ENCODE measurements around the gene LRRN2. TPM values are rescaled to one million over a fixed set of nuclear protein-coding genes. Genes with fewer than 3 reads are reported as not detected.

LRRN2 gene
- total and polyA plus RNA-seq, 2 experiments from 2014 or later = 0.74 to 2.6 TPM

- TF ChIP-seq CTCF (conservative IDR thresholded peaks at IDR 0.05; ENCODE audit: low read depth in 2 of 2) (no peak), EZH2 (IDR thresholded peaks at IDR 0.05; ENCODE audit: low read depth, unreplicated experiment) (no peak), JUNB (IDR thresholded peaks at IDR 0.05; ENCODE audit: unreplicated experiment) (no peak), POLR2AphosphoS5 (IDR thresholded peaks at IDR 0.05; ENCODE audit: low read depth) (no peak), NANOG (IDR thresholded peaks at IDR 0.05; ENCODE audit: borderline replicate concordance) (no peak), ZNF462 (CRISPR knock-in tag; IDR thresholded peaks at IDR 0.05) (no peak), STAT1 (IDR thresholded peaks at IDR 0.05; ENCODE audit: unreplicated experiment) (no peak)
Measured at GRCh38 chr1:204714194-204714860, 28.8 kb upstream of the LRRN2 start (continued).

- ATAC-seq = no peak
- no peak overlapping the region for H3K27ac Mint-ChIP-seq
- TF ChIP-seq ZNF114 (CRISPR knock-in tag; IDR thresholded peaks at IDR 0.05) (no peak), EZH2 (IDR thresholded peaks at IDR 0.05; ENCODE audit: low read depth, unreplicated experiment) (no peak), JUNB (IDR thresholded peaks at IDR 0.05; ENCODE audit: unreplicated experiment) (no peak), POLR2AphosphoS5 (IDR thresholded peaks at IDR 0.05; ENCODE audit: low read depth) (no peak), CREB1 (CRISPR knock-in tag; IDR thresholded peaks at IDR 0.05; ENCODE audit: low read depth) (no peak), REST (IDR thresholded peaks at IDR 0.05; ENCODE audit: unreplicated experiment) (no peak), ZNF331 (CRISPR knock-in tag; IDR thresholded peaks at IDR 0.05; ENCODE audit: low read depth) (no peak), STAT1 (IDR thresholded peaks at IDR 0.05; ENCODE audit: unreplicated experiment) (no peak), NANOG (IDR thresholded peaks at IDR 0.05; ENCODE audit: borderline replicate concordance) (no peak)
Measured at GRCh38 chr1:204713541-204713940, 28.0 kb upstream of the LRRN2 start.

More at GRCh38 chr1:204713541-204713940, 28.0 kb upstream of the LRRN2 start:
- Histone ChIP-seq H3K4me1 (ENCODE audit: insufficient read depth) (peaks cover 60% of the 10 kb centered on the region), H3K9me2 (ENCODE audit: insufficient read depth) (no peaks in the 10 kb centered on the region), H3K4me2 (peak overlapping the region; percentile 63; the same call in 1 of the 2 replicates), H3K27ac (ENCODE audit: low read depth) (no peak overlapping the region), H3F3A (replicated peaks; ENCODE audit: low read depth) (peaks cover 38% of the 10 kb centered on the region), H4K20me1 (replicated peaks; ENCODE audit: insufficient read depth) (0 out of 2 replicates have a peak, but pooled peaks cover 6% of the 10 kb centered on the region), H3K27me3 (ENCODE audit: insufficient read depth) (peaks cover 79% of the 10 kb centered on the region), H3K4me3 (no peak overlapping the region), H3K79me2 (replicated peaks; ENCODE audit: insufficient read depth) (no peaks in the 10 kb centered on the region), H3K36me3 (ENCODE audit: insufficient read depth) (no peaks in the 10 kb centered on the region), H2AFZ (no peak overlapping the region)
- no peak overlapping the region; the same call in 2 of the 3 replicates for H3K4me3 Mint-ChIP-seq
- H3K9me3 Mint-ChIP-seq = no peaks in the 10 kb centered on the region
- peak; percentile 54 for DNase-seq (ENCODE audit: low spot score)
- H3K4me1 Mint-ChIP-seq = peaks cover 71% of the 10 kb centered on the region
- H3K36me3 Mint-ChIP-seq (ENCODE audit: low read depth) = no peaks in the 10 kb centered on the region; the same call in 2 of the 3 replicates
- peaks cover 79% of the 10 kb centered on the region for H3K27me3 Mint-ChIP-seq (ENCODE audit: insufficient read depth, low read depth, poor library complexity)

Data from GM23338 (cell line).